ENCODE data around the gene ZNF668. TPM values are rescaled to one million over a fixed set of nuclear protein-coding genes. Genes with fewer than 3 reads are reported as not detected.

ZNF668 gene
- total RNA-seq, 1 experiment from 2014 or later = 16.8 TPM

DNA sequence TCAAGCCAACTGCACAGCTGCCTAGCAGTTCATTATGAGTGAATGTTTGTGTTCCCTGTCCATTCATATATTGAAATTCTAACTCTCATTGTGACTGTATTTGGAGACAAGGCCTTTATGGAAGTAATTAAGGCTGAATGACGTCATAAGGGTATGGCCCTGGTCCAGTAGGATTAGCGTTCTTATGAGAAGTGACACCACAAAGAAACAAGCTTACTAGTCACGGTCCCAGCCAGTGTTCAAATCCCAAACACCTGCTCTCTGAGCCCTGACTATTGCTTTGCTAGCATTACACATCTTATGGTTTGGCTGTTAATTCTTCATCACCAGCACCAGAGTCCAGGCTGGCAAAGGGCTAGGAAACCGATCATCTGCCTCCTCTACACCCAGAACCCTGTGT is 2.2 kb downstream of the ZNF668 start:
- Histone ChIP-seq H3K4me1 (ENCODE audit: control insufficient read depth in 1 of 2, insufficient read depth in 2 of 2, low read length in 2 of 2) (peaks cover 8 to 18% of the 10 kb centered on the region in 2 experiments; a peak in 3 of 4 replicates), H3K9ac (ENCODE audit: low read length) (peak overlapping the region; percentile 95), H2AFZ (ENCODE audit: low read depth, low read length, poor library complexity, severe bottlenecking) (no peak overlapping the region), H3K79me2 (ENCODE audit: insufficient read depth, low read length) (peaks cover 80% of the 10 kb centered on the region), H3K36me3 (ENCODE audit: control insufficient read depth in 1 of 2, insufficient read depth in 2 of 2, low read length in 2 of 2) (peaks cover 4 to 9% of the 10 kb centered on the region in 2 experiments; a peak in 2 of 4 replicates), H4K20me1 (ENCODE audit: insufficient read depth) (no peaks in the 10 kb centered on the region), H3K4me3 (replicated peaks in 1 of 2; ENCODE audit: low read depth in 1 of 2, low read length in 2 of 2) (peak overlapping the region; percentile 87 to 99), H3K27me3 (ENCODE audit: insufficient read depth, low read length) (no peaks in the 10 kb centered on the region), H3K27ac (ENCODE audit: low read depth, low read length) (peak overlapping the region; percentile 100), H3K4me2 (ENCODE audit: low read length) (peak overlapping the region; percentile 97), H3K9me2 (ENCODE audit: insufficient read depth) (no peaks in the 10 kb centered on the region), H3K9me3 (ENCODE audit: control insufficient read depth in 1 of 2, insufficient read depth in 1 of 2, low read depth in 1 of 2, low read length in 2 of 2) (no peaks in the 10 kb centered on the region)
- intact Hi-C loops (cut with micrococcal nuclease) = loop anchor here (2.0 to 10.0 kb wide), 4 partner anchors 39 to 383 kb away; partner anchors contain the start of genes ARMC5, PRSS8 and STX4
- DNase-seq (ENCODE audit: low read depth, low spot score) (no peak), ATAC-seq (no peak)
- POLR2A ChIA-PET = interaction anchor here (0.6 to 1.5 kb wide), 2 partner anchors 10 to 42 kb away, joined by 3 to 4 read pairs; no protein-coding TSS in a partner anchor
- CTCF ChIA-PET = interaction anchor here (0.9 kb wide), 1 partner anchor 118 kb away, joined by 3 read pairs; no protein-coding TSS in a partner anchor
- no peak for TF ChIP-seq ELF1 (IDR thresholded peaks at IDR 0.05; ENCODE audit: borderline replicate concordance, low read depth)
- RAD21 ChIA-PET (ENCODE audit: low non-redundant PET in 1 of 2, low total read pairs in 2 of 2, uncharacterized antibody in 2 of 2, unreplicated experiment in 2 of 2) = no interaction called here
- no TSS peak for BruUV-seq (replicated peaks)

DNA sequence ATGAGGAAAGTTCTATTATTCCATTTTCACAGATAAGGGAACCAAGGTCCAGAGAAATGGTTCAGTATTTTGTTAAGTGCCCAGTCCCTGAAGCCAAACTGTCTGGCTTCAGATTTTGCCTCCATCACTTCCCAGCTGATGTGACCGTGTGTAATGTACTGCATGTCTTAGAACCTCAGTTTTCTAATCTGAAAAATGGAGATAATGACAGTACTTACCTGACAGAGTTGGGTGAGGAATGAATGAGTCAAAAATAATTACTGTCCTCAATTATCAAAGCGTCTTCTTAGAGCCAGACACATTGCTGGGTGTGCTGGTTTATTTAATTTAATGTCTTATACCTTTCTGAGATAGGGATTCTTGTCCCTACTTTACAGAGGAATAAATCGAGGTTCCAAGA is 6.7 kb downstream of the ZNF668 start:
- Histone ChIP-seq H3K4me3 (replicated peaks in 1 of 2; ENCODE audit: low read depth in 1 of 2, low read length in 2 of 2) (no peak overlapping the region), H3K4me1 (ENCODE audit: control insufficient read depth in 1 of 2, insufficient read depth in 2 of 2, low read length in 2 of 2) (peaks cover 5 to 19% of the 10 kb centered on the region in 2 experiments; a peak in 3 of 4 replicates), H3K9ac (ENCODE audit: low read length) (no peak overlapping the region), H2AFZ (ENCODE audit: low read depth, low read length, poor library complexity, severe bottlenecking) (no peak overlapping the region), H3K27me3 (ENCODE audit: insufficient read depth, low read length) (no peaks in the 10 kb centered on the region), H3K9me2 (ENCODE audit: insufficient read depth) (no peaks in the 10 kb centered on the region), H3K4me2 (ENCODE audit: low read length) (no peak overlapping the region), H3K79me2 (ENCODE audit: insufficient read depth, low read length) (peaks cover 71% of the 10 kb centered on the region), H4K20me1 (ENCODE audit: insufficient read depth) (no peaks in the 10 kb centered on the region), H3K27ac (ENCODE audit: low read depth, low read length) (no peak overlapping the region), H3K36me3 (ENCODE audit: control insufficient read depth in 1 of 2, insufficient read depth in 2 of 2, low read length in 2 of 2) (peaks cover 2 to 5% of the 10 kb centered on the region in 2 experiments; a peak in 2 of 4 replicates), H3K9me3 (ENCODE audit: control insufficient read depth in 1 of 2, insufficient read depth in 1 of 2, low read depth in 1 of 2, low read length in 2 of 2) (no peaks in the 10 kb centered on the region)
- ATAC-seq (no peak), DNase-seq (ENCODE audit: low read depth, low spot score) (no peak)
- POLR2A ChIA-PET = no interaction called here
- BruUV-seq (replicated peaks) = no TSS peak
- intact Hi-C loops (cut with micrococcal nuclease) = no loop called here
- RAD21 ChIA-PET (ENCODE audit: low non-redundant PET in 1 of 2, low total read pairs in 2 of 2, uncharacterized antibody in 2 of 2, unreplicated experiment in 2 of 2) = no interaction called here
- CTCF ChIA-PET = no interaction called here
- TF ChIP-seq POLR2A (IDR thresholded peaks at IDR 0.05; ENCODE audit: borderline replicate concordance, extremely low read depth, insufficient read depth, insufficient read length) = no peak
- TF ChIP-seq TCF7L2 (IDR thresholded peaks at IDR 0.05; ENCODE audit: borderline replicate concordance, extremely low read depth, insufficient read depth, insufficient read length) = no peak
- TF ChIP-seq, protein P1, sequence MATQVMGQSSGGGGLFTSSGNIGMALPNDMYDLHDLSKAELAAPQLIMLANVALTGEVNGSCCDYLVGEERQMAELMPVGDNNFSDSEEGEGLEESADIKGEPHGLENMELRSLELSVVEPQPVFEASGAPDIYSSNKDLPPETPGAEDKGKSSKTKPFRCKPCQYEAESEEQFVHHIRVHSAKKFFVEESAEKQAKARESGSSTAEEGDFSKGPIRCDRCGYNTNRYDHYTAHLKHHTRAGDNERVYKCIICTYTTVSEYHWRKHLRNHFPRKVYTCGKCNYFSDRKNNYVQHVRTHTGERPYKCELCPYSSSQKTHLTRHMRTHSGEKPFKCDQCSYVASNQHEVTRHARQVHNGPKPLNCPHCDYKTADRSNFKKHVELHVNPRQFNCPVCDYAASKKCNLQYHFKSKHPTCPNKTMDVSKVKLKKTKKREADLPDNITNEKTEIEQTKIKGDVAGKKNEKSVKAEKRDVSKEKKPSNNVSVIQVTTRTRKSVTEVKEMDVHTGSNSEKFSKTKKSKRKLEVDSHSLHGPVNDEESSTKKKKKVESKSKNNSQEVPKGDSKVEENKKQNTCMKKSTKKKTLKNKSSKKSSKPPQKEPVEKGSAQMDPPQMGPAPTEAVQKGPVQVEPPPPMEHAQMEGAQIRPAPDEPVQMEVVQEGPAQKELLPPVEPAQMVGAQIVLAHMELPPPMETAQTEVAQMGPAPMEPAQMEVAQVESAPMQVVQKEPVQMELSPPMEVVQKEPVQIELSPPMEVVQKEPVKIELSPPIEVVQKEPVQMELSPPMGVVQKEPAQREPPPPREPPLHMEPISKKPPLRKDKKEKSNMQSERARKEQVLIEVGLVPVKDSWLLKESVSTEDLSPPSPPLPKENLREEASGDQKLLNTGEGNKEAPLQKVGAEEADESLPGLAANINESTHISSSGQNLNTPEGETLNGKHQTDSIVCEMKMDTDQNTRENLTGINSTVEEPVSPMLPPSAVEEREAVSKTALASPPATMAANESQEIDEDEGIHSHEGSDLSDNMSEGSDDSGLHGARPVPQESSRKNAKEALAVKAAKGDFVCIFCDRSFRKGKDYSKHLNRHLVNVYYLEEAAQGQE (IDR thresholded peaks at IDR 0.05; ENCODE audit: low read depth) = no peak
- TF ChIP-seq SRF (IDR thresholded peaks at IDR 0.05; ENCODE audit: low read depth) = no peak
